GM21737 (cell line): ENCODE measurements around the gene SLC44A5.

Source experiments
- ATAC-seq: cut with Tn5 transposase; IDR thresholded peaks from one replicate; pipeline ENCODE4 v1.9.1; 2021; ENCODE audit warnings: mild to moderate bottlenecking, moderate library complexity; ENCODE audit not compliant: unreplicated experiment

SLC44A5 gene

DNA sequence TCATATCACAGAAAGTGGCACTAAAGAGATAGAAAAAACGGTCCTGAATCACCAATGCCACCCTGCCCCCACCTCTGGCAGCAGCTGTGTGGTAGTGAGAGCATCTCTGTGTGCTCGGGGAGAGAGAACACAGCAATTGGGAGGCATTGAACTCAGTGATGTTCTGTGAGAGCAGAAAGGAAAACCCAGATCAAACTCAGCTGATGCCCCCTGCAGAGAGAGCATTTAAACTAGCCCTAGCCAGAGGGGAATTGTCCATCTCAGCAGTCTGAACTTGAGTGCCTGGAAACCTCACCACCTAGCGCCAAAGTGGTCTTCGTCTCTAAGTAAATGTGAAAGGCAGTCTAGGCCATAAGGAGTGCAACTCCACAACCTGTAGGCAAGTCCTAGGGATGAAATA lies 21.3 kb downstream of the SLC44A5 start:
- no peak for ATAC-seq

DNA sequence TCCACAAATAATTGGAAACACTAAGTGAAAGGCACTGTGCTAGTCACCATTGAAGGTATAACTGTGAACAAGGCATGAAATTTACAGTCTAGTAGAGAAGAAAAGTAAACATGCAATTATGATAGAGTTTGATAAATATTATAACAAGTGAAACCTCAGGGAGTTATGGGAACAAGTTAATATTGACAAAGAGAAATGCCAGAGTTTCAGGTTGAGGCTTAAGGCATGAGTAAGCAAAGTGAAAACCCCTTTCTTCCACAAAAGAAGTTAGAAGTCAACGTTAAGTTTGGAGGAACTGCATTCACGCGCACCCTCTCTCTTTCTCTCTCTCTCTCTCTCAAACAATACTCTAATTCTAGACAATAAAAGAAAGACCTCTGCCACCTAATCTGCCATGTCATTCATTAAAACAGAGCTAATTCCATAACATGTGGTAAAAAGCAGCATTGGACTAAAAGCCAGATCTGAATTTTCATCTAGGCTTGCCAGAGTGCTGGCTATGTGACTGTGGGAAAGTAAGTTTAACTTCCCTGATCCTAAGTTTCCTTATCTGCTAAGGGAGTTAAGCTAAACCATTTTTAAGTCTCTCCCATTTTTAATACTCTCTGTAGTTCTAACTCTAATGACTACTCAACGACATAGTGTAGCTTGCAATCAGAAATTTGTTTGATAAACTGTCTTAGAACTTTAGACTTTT lies 22.0 kb downstream of the SLC44A5 start:
- no peak for ATAC-seq

DNA sequence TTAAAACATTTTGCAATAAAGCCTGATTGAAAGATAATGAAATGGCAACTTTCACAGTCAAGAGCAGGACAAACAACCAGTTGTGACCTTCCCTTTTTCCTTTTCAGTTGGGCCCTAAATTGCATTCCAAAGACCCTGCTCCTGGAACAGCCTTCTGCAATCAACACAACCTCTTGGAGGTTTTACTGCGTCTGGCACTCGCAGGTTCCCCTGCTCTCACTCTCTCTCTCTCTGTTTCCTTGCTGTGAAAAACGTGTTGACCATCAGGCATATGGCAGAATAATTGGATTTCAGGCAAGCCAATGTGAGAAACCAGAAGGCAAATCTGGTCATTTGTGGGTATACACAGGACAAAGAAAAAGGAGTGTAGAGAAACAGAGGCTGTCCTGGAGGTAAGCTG lies 23.2 kb downstream of the SLC44A5 start:
- ATAC-seq = no peak

DNA sequence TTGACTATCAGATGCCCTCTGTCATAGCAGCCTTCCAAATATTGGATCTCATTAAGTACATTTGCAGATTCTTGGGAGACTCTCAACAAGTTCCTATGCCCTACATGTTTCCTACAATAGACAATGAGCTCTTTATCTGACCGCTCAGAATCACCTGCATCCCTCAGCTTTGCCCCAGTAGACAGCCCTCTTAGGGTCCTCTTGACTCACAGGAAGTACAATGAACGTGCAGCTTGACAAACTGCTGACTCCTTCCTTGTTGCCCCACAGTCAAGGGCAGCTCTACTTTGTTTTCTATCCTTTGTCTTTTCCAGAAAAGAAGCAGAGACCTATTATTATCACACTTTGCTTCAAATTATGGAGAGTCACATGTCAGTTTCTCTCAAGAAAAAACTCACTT lies 27.6 kb downstream of the SLC44A5 start:
- ATAC-seq = no peak

DNA sequence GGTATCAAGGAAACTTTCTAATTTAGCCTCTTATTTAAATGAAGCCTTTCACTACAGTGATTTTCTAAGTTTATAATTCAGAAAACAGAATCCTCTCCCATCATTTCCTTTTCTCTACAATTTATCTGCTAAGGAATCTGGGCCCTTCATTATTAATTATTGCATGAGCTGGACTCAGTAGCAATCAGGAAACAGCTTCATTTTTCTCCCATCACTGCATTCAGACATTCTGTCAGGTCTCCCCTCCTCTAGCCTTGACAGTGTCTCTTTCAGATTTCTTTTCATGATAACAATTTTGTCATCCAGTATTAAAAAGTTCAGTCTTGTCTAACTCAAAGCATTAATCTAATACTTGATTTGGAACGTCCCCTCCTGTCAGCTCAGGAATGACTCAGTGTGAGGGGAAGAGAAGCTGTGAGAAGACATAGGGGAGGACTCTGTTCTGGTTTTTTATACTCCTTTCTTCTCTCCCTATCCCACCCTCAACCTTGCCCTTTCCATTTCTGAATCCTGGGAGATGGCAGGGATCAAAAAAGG lies 28.1 kb downstream of the SLC44A5 start:
- ATAC-seq = no peak

GRCh38 chr1:75579046-75579445 lies 31.9 kb downstream of the SLC44A5 start:
- no peak for ATAC-seq

GRCh38 chr1:75575837-75576236 lies 35.1 kb downstream of the SLC44A5 start:
- no peak for ATAC-seq

DNA sequence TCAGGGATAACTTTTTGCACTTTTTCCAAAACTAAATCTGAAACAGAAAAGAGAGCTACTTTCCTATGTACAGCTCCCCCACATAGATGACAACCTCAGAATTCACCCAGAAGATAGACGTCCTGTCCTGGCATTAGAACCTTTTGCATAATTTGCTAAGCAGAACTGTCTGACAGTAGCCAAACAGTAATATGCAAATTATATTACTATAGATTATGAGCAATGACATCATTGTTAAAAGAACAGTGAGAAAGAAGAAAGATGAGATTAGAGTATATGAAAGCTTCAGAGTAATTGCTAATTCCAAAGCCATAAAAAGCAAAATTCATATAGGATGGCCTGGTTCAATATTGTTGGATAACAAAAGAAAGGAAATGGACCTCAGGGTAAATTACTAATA lies 43.7 kb downstream of the SLC44A5 start:
- ATAC-seq = no peak

- ATAC-seq = no peak
Observed at GRCh38 chr1:75559800-75560199, 51.1 kb downstream of the SLC44A5 start.

DNA sequence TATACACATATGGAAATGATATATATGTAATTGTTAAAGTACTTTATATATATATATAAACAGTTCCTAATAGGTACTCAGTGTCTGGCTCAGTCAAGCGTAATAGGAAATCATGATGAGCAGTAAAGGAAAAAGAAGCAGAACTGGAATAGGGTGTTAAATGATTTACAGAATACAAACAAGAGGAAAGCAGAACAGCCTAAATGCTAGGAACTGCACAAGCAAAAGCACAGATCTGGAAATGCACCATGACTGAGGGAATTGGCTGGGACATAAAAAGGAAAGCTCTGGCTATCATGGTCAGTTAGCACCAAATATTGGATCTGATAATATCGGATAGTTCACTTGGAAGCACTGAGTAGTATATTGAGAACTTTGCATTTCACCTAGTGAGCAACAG lies 51.8 kb downstream of the SLC44A5 start:
- ATAC-seq = no peak

DNA sequence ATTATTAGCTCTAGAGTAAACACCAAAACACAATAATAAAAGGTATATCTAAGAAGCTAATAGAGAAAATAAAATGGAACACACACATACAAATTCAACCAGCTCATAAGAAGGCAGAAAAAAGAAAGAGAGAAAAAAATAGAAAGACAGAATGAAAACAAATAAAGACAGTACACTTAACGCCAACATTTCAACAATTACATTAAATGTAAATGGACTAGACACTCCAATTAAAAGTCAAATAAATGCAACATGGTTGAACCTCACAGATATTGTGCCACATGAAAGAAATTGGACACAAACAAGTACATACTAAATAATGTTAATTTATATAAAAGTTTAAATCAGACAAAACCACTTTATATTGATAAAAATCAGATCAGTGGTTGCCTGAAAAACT lies 56.0 kb downstream of the SLC44A5 start:
- no peak for ATAC-seq

GRCh38 chr1:75554181-75554580 lies 56.7 kb downstream of the SLC44A5 start:
- no peak for ATAC-seq

DNA sequence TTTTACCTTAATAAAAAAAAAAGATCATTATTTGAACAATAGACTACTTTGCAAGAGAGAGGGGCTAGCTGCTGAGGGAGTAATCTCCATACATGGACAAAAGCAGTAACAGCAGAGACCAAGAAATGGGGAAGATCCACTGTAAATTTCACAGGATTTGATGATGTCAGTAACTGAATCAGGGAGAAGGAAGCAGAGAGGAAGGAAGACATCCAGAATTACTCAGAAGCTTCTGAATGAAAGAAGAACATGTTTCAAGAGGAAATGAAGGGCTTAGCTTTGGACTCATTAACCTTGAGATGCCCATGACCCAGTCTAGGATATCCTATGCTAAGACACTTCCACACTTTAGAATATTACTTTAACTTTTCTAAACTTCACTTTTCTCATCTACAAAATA lies 60.4 kb downstream of the SLC44A5 start:
- ATAC-seq = no peak

DNA sequence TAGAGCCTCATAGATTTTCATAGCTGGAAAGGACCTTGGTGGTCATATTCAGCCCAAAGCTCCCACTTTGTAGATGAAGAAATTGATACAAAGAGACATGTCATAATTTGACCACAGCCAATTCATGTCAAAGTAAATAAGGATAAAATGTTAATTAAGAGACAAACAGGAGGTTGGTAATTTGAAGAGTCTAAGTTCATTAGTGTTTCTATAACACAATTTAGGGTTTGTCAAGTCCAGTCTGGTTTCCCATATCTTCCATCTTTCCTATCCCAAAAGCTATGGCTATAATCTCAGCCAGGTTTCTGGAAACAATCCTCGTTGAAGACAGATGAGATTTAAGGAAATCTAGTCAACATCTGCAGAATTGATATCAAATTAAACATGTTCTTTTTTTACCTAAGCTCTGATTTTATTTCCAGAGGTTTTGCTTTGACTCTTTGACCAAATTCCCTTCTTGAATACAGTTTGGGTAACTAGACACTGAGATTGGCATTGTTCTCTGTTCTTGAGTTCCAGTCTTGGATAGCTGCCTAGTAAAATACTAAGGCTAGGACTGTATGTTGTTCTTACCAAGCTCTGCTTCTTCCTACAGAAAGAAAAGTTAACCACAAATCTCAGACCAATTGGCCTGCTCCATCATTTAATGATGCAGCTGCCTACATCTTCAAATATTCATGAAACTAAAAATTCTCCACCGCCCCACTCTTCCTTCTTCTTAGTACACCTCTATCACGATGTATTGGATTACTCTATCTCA lies 62.0 kb downstream of the SLC44A5 start:
- ATAC-seq = no peak

GRCh38 chr1:75543705-75544104 lies 67.2 kb downstream of the SLC44A5 start:
- ATAC-seq = no peak

- no peak for ATAC-seq
Observed at GRCh38 chr1:75542818-75543570, 67.9 kb downstream of the SLC44A5 start.

DNA sequence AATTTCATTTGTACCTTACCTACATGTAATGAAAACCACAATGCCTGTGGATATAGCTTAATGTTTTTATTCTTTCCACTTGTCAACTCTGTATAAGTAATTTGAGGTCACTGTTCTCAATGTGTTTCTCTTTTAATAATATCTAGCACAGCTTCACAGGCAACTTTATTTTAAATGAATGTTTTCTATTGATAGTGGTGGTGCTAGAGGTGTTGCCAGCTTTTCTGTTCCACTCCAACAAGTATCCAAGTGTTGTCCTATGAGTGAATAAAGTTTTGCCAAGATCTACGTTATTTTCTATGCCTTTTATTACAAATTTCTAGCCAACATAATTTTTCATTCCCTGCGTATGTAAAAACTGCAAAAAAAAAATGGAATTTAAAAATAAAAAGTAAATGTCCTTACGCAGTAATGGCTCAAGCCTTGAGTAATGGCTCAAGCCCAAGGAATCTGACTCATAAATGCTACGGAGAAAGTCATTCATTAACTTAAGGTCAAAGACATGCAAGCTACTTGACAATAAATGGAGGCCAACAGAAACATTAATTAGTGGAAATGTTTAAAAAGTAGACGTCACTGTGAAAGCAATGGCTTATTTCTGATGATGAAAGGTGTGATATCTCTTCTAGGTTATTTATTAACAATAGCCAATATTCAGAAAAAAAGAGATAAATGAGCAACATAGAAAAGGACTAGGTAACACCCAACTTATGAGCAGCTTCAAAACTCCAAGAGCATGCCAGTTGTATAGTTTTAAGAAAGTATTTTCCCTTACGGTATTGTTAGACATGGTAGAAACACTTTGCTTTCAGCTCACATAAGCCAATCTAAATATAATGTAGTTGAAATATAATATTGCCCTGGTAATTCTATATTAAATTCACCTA lies 71.4 kb downstream of the SLC44A5 start:
- ATAC-seq = no peak

- ATAC-seq = no peak
Observed at GRCh38 chr1:75533085-75533484, 77.8 kb downstream of the SLC44A5 start.

DNA sequence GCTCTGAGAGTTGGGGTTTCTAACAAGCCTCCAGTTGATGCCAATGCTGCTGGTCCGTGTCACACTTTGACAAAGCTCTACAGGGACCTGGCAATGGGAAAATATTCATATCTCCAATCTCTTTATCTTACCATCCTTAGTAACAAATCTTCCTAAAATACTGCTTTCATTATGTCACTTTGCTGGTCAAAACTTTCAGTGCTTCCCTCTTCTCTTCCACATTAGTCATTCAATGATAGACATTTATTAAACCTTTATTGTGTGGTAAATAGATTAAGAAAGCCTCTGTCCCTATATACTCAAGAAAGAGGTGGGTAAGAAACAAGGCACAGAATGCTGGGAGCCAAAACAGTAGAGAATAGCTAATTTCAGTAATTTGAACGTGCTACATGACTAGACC lies 79.3 kb downstream of the SLC44A5 start:
- no peak for ATAC-seq

DNA sequence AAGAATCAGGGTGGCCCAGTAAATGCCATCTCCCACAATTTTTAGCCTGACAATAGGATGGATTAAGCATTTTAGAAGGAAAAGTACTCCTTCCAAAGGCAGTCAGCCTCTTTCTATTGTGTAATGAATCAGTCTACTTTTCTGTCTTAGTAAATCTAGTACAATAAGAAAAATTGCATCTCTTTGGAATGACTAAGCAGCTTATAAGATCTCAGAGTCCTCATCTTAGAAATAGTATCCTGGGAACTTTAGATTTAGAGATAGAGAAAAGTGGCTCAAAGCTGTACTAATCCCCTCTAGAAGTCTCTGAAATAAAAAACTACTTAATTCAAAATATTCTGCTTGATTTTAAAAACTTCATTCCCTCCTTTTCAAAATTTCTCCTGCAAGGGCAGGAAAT lies 81.4 kb downstream of the SLC44A5 start:
- ATAC-seq = no peak

DNA sequence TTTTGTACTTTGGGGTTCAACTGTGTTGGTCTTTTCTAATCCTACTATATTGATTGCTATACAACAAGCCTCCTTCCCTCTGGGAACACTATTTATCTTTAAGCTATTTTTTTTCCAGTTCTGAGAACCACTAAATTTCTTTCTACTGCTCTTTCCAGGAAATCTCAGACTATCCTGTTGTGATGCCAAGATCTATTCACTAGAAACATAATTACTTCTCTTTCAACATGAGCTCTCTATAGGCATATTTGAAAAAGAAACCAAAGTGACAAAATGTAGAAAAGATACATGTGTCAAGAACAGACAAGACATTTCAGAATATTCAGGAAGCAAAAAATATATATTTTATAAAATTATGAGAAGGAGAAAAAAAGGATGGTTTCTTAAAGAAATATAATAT lies 82.9 kb downstream of the SLC44A5 start:
- ATAC-seq = no peak
